SK-N-SH (cell line): ENCODE results near the gene SUPT20H. TPM values are rescaled to one million over a fixed set of nuclear protein-coding genes. Genes with fewer than 3 reads are reported as not detected.

ENCODE experiments used
- CTCF ChIA-PET: fragments of 300-600, 350-600 bp; formaldehyde crosslinking; extraction: SDS; loops from one replicate; lab custom pipeline; 2021; lab: Yijun Ruan, JAX
- POLR2A ChIA-PET: fragments of 350-600 bp; sonication (Branson Sonifier 250); formaldehyde crosslinking; extraction: SDS; loops from one replicate; lab custom pipeline; 2020; ENCODE audit warnings: antibody characterized with exemption, inconsistent platforms; lab: Yijun Ruan, JAX
- DNase-seq: peaks from one replicate; pipeline ENCODE4 v3.0.0; 2012
- H2AFZ ChIP-seq: fragments of 200-600 bp; sonication (generic); 2 replicates; pipeline ENCODE4 v1.8.1; 2016; ENCODE audit warnings: antibody characterized with exemption, mild to moderate bottlenecking, low read depth
- H3F3A ChIP-seq: fragments of 200-600 bp; sonication (generic); replicated peaks from 2 replicates; pipeline ENCODE3; 2016; ENCODE audit warnings: antibody characterized with exemption, mild to moderate bottlenecking; ENCODE audit not compliant: insufficient read depth
- H3K27ac ChIP-seq, 2 experiments: fragments of 200-500 bp in 1 of 2; fragments of 200-600 bp in 1 of 2; sonication (Bioruptor generic) in 1 of 2; sonication (generic), shearing (Covaris generic) in 1 of 2; 2 replicates each; pipeline versions ENCODE4 v1.5.1 to v1.6.1; 2014 to 2016; ENCODE audit warnings: low read depth in 2 of 2, inconsistent platforms in 1 of 2, low read length in 1 of 2, mild to moderate bottlenecking in 1 of 2, mixed read lengths in 1 of 2
- H3K27me3 ChIP-seq: fragments of 200-600 bp; sonication (generic), shearing (Covaris generic); 2 replicates; pipeline ENCODE4 v1.6.1; 2016; ENCODE audit warnings: mixed run types; ENCODE audit not compliant: insufficient read depth
- H3K36me3 ChIP-seq, 2 experiments: fragments of 200-500 bp in 1 of 2; fragments of 200-600 bp in 1 of 2; sonication (Bioruptor generic) in 1 of 2; sonication (generic) in 1 of 2; replicated peaks in 1 of 2; 2 replicates each; pipeline versions ENCODE3 to v1.5.1; 2014 to 2016; ENCODE audit warnings: low read length in 1 of 2, mild to moderate bottlenecking in 1 of 2; ENCODE audit not compliant: insufficient read depth in 2 of 2, control insufficient read depth in 1 of 2
- H3K4me1 ChIP-seq, 2 experiments: fragments of 200-500 bp in 1 of 2; fragments of 200-600 bp in 1 of 2; sonication (Bioruptor generic) in 1 of 2; sonication (generic), shearing (Covaris generic) in 1 of 2; 2 replicates each; pipeline versions ENCODE4 v1.5.1 to v1.6.1; 2014 to 2016; ENCODE audit warnings: low read depth in 1 of 2, low read length in 1 of 2, mixed run types in 1 of 2; ENCODE audit not compliant: insufficient read depth in 2 of 2, control insufficient read depth in 1 of 2
- H3K4me2 ChIP-seq: fragments of 200-600 bp; sonication (generic), shearing (Covaris generic); 2 replicates; pipeline ENCODE4 v1.6.1; 2017; ENCODE audit warnings: mixed run types
- H3K4me3 ChIP-seq, 2 experiments: fragments of 200-500 bp in 1 of 2; fragments of 200-600 bp in 1 of 2; sonication (Bioruptor generic) in 1 of 2; sonication (generic), shearing (Covaris generic) in 1 of 2; 2 replicates each; pipeline versions ENCODE4 v1.5.1 to v1.8.1; 2014 to 2016; ENCODE audit warnings: low read depth in 2 of 2, inconsistent platforms in 1 of 2, low read length in 1 of 2, mild to moderate bottlenecking in 1 of 2, mixed read lengths in 1 of 2, moderate library complexity in 1 of 2
- H3K79me2 ChIP-seq: fragments of 200-600 bp; sonication (generic); 2 replicates; pipeline ENCODE4 v1.8.1; 2017; ENCODE audit warnings: mild to moderate bottlenecking; ENCODE audit not compliant: insufficient read depth
- H3K9ac ChIP-seq: fragments of 200-600 bp; sonication (generic); 2 replicates; pipeline ENCODE4 v1.6.1; 2017; ENCODE audit warnings: mixed run types
- H3K9me2 ChIP-seq: fragments of 200-600 bp; sonication (generic); 2 replicates; pipeline ENCODE4 v1.6.1; 2017; ENCODE audit warnings: mixed run types
- H3K9me3 ChIP-seq: fragments of 200-600 bp; sonication (generic); 2 replicates; pipeline ENCODE4 v1.6.1; 2017; ENCODE audit warnings: mixed run types, mild to moderate bottlenecking, moderate library complexity
- H4K20me1 ChIP-seq: fragments of 200-600 bp; sonication (generic); 2 replicates; pipeline ENCODE4 v1.6.1; 2017; ENCODE audit warnings: mild to moderate bottlenecking, mixed run types; ENCODE audit not compliant: insufficient read depth
- EP300 ChIP-seq, 2 experiments: IDR thresholded peaks; 2 replicates each; pipeline versions ENCODE4 v1.4.0 to v1.6.1; 2012; ENCODE audit warnings: borderline replicate concordance in 1 of 2, low read depth in 1 of 2, low read length in 1 of 2
- EZH2phosphoT487 ChIP-seq: fragments of 200-600 bp; sonication (generic); IDR thresholded peaks from 2 replicates; pipeline ENCODE4 v1.6.1; 2017; ENCODE audit warnings: low read depth, mixed run types, mild to moderate bottlenecking, antibody characterized with exemption, moderate library complexity, borderline replicate concordance
- FOSL2 ChIP-seq: IDR thresholded peaks from 2 replicates; pipeline ENCODE4 v1.4.0; 2012; ENCODE audit warnings: low read depth, mild to moderate bottlenecking, moderate library complexity, borderline replicate concordance
- FOXM1 ChIP-seq: IDR thresholded peaks from 2 replicates; pipeline ENCODE4 v1.4.0; 2012; ENCODE audit warnings: low read depth, mild to moderate bottlenecking
- GABPA ChIP-seq: IDR thresholded peaks from 2 replicates; pipeline ENCODE4 v1.4.0; 2012; ENCODE audit warnings: low read depth, mild to moderate bottlenecking
- GATA2 ChIP-seq: sonication (generic); formaldehyde crosslinking; IDR thresholded peaks from 2 replicates; pipeline ENCODE4 v1.5.0; 2020; ENCODE audit warnings: mild to moderate bottlenecking, missing genetic modification reagents
- JUND ChIP-seq: IDR thresholded peaks from 2 replicates; pipeline ENCODE4 v1.4.0; 2012
- MEF2A ChIP-seq: IDR thresholded peaks from 2 replicates; pipeline ENCODE4 v1.4.0; 2012; ENCODE audit warnings: low read depth, borderline replicate concordance
- NFIC ChIP-seq: IDR thresholded peaks from 2 replicates; pipeline ENCODE4 v1.4.0; 2012; ENCODE audit warnings: borderline replicate concordance
- NRF1 ChIP-seq: IDR thresholded peaks from 2 replicates; pipeline ENCODE4 v1.6.1; 2012; ENCODE audit warnings: low read depth, mild to moderate bottlenecking, low read length
- POLR2AphosphoS5 ChIP-seq: IDR thresholded peaks from 2 replicates; pipeline ENCODE4 v1.6.1; 2012; ENCODE audit warnings: low read depth, low read length
- RCOR1 ChIP-seq: fragments of 150-350 bp; IDR thresholded peaks from 2 replicates; pipeline ENCODE4 v1.6.1; 2017; ENCODE audit warnings: antibody characterized with exemption, low read length
- TEAD4 ChIP-seq: IDR thresholded peaks from 2 replicates; pipeline ENCODE4 v1.4.0; 2012; ENCODE audit warnings: mild to moderate bottlenecking, borderline replicate concordance; ENCODE audit not compliant: insufficient read depth
- WGBS: methylation state at CpG from one replicate; pipeline ENCODE4 v1.1.6; 2017; ENCODE audit warnings: low lambda C conversion rate; 5-methylcytosine and 5-hydroxymethylcytosine counted together
- polyA plus RNA-seq, 3 experiments: library from polyadenylated mRNA; depleted of rRNA; stranded (reverse); fragments of >200 nt; gene quantifications; 2 replicates each; pipeline ENCODE4 v1.2.3, GENCODE V29; 2012
- TF ChIP-seq, protein P1 (sequence below): fragments of 150-350 bp; IDR thresholded peaks from 2 replicates; pipeline ENCODE4 v1.6.1; 2017; ENCODE audit warnings: antibody characterized with exemption, low read length, low read depth, borderline replicate concordance
- TF ChIP-seq, protein P2 (sequence below): IDR thresholded peaks from 2 replicates; pipeline ENCODE4 v1.4.0; 2012; ENCODE audit warnings: low read depth, borderline replicate concordance
- TF ChIP-seq, protein P3 (sequence below): fragments of 150-350 bp; IDR thresholded peaks from 2 replicates; pipeline ENCODE4 v1.6.1; 2016; ENCODE audit warnings: mild to moderate bottlenecking, low read depth, low read length
- TF ChIP-seq, protein P4 (sequence below): IDR thresholded peaks from 2 replicates; pipeline ENCODE4 v1.4.0; 2012; ENCODE audit warnings: low read depth

Gene SUPT20H
- polyA plus RNA-seq, 1 of the 3 experiments (the other 2 are of a cell fraction): 39.4 TPM

DNA sequence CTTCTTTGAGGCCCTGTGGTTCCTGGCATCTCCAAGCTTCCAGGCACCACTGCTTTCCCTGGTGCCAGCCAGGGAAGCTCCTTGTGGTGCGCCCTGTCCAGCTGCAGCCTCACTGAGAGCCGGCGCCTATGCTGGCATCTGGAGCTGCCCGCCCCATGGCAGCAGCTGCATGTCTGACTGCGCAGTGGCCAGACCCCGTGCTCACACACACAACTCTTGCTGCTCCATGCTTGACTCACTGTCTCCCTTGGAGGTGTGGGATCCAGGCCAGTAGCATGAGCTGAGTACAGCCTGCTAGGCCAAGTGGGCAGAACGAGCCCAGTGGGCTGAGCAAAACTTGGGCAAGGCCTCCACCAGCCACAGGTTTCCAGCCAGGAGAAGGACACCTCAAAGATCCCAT lies 11.5 kb upstream of the SUPT20H start (continued):
- TF ChIP-seq, protein P1, sequence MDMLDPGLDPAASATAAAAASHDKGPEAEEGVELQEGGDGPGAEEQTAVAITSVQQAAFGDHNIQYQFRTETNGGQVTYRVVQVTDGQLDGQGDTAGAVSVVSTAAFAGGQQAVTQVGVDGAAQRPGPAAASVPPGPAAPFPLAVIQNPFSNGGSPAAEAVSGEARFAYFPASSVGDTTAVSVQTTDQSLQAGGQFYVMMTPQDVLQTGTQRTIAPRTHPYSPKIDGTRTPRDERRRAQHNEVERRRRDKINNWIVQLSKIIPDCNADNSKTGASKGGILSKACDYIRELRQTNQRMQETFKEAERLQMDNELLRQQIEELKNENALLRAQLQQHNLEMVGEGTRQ: no peak
- no peak for TF ChIP-seq EP300 (IDR thresholded peaks at IDR 0.05; ENCODE audit: borderline replicate concordance in 1 of 2, low read depth in 1 of 2, low read length in 1 of 2)
- TF ChIP-seq JUND: no peak
- no peak for TF ChIP-seq EZH2phosphoT487
- TF ChIP-seq POLR2AphosphoS5: no peak
- no peak for TF ChIP-seq GATA2 (CRISPR knock-in tag)
- TF ChIP-seq NFIC: no peak
- TF ChIP-seq MEF2A: no peak
- TF ChIP-seq, protein P2, sequence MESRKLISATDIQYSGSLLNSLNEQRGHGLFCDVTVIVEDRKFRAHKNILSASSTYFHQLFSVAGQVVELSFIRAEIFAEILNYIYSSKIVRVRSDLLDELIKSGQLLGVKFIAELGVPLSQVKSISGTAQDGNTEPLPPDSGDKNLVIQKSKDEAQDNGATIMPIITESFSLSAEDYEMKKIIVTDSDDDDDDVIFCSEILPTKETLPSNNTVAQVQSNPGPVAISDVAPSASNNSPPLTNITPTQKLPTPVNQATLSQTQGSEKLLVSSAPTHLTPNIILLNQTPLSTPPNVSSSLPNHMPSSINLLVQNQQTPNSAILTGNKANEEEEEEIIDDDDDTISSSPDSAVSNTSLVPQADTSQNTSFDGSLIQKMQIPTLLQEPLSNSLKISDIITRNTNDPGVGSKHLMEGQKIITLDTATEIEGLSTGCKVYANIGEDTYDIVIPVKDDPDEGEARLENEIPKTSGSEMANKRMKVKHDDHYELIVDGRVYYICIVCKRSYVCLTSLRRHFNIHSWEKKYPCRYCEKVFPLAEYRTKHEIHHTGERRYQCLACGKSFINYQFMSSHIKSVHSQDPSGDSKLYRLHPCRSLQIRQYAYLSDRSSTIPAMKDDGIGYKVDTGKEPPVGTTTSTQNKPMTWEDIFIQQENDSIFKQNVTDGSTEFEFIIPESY: no peak

DNA sequence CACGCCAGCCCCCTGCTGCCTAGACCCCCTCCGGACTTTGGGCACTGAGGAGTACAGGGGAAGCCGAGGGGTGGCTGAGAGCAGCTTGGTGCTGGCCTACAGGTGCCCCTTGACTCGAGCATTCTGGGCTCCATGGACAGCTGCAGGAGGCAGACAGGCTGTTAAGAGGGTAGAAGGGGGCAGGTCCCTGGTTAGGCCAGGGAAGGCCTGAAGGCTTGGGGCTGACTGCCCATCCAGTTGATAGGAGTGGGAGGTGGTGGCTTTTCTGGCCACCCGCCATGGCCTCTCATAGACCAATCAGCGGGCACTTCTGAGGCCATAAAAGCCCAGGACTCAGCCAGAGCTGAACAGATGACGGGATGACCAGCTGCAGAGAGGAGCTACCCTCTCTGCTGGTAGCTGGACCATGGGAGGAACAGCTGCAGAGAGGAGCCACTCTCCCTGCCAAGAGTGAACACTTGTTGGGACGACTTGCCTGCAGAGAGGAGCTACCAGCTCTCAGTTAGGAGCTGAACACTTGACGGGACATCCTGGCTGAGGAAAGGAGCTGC lies 10.7 kb upstream of the SUPT20H start:
- ChIA-PET CTCF (interaction anchor here (1.0 to 1.3 kb wide), 3 partner anchors 12 to 88 kb away, joined by 4 to 9 read pairs (median 4); partner anchors contain the start of genes ALG5 and EXOSC8), POLR2A (interaction anchor here (1.1 kb wide), 1 partner anchor 71 kb away, joined by 3 read pairs; the partner anchor contains the start of gene ALG5)
- Histone ChIP-seq H3K27me3 (no peaks in the 10 kb centered on the region), H3K4me2 (no peak overlapping the region), H3K27ac (no peak overlapping the region), H3K9ac (no peak overlapping the region), H3K36me3 (no peaks in the 10 kb centered on the region), H3K79me2 (no peaks in the 10 kb centered on the region), H3K9me2 (no peaks in the 10 kb centered on the region), H3K4me1 (no peaks in the 10 kb centered on the region), H2AFZ (no peak overlapping the region), H3K4me3 (no peak overlapping the region), H4K20me1 (no peaks in the 10 kb centered on the region), H3F3A (peaks cover 8% of the 10 kb centered on the region), H3K9me3 (no peaks in the 10 kb centered on the region)
- TF ChIP-seq TEAD4: no peak
- TF ChIP-seq NRF1: no peak
- no peak for TF ChIP-seq FOXM1
- TF ChIP-seq FOSL2: no peak
- TF ChIP-seq, protein P3, sequence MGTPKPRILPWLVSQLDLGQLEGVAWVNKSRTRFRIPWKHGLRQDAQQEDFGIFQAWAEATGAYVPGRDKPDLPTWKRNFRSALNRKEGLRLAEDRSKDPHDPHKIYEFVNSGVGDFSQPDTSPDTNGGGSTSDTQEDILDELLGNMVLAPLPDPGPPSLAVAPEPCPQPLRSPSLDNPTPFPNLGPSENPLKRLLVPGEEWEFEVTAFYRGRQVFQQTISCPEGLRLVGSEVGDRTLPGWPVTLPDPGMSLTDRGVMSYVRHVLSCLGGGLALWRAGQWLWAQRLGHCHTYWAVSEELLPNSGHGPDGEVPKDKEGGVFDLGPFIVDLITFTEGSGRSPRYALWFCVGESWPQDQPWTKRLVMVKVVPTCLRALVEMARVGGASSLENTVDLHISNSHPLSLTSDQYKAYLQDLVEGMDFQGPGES: no peak
- TF ChIP-seq RCOR1: no peak
- TF ChIP-seq, protein P2: no peak
- TF ChIP-seq JUND: no peak
- TF ChIP-seq GABPA: no peak
- TF ChIP-seq, protein P4, sequence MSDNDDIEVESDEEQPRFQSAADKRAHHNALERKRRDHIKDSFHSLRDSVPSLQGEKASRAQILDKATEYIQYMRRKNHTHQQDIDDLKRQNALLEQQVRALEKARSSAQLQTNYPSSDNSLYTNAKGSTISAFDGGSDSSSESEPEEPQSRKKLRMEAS: no peak
- DNase-seq: peak; percentile 16
- 66% methylated on average over 7 of the region's 9 CpGs for WGBS
